GM13977 (cell line): ENCODE results near the gene LRMDA.
A peak's percentile ranks its signal among the peaks of the same experiment; 100 is the strongest.

Source experiments
- DNase-seq: peaks from one replicate; pipeline ENCODE4 v3.0.0; 2012; ENCODE audit warnings: low spot score
- CTCF ChIP-seq: IDR thresholded peaks from 2 replicates; pipeline ENCODE4 v1.5.1; 2012; ENCODE audit warnings: mild to moderate bottlenecking, control low read depth; ENCODE audit not compliant: insufficient read depth; ENCODE audit errors: extremely low read depth, missing control alignments
- in situ Hi-C: fragments of 300-500 bp; cut with MboI; formaldehyde crosslinking; loops from one replicate; pipeline ENCODE4 v1.12.0; 2022; ENCODE audit warnings: low sequenced_read_pairs, low pct_unique_long_range_greater_than_20kb, mixed read lengths, inconsistent platforms; ENCODE audit not compliant: unreplicated experiment

LRMDA gene

DNA sequence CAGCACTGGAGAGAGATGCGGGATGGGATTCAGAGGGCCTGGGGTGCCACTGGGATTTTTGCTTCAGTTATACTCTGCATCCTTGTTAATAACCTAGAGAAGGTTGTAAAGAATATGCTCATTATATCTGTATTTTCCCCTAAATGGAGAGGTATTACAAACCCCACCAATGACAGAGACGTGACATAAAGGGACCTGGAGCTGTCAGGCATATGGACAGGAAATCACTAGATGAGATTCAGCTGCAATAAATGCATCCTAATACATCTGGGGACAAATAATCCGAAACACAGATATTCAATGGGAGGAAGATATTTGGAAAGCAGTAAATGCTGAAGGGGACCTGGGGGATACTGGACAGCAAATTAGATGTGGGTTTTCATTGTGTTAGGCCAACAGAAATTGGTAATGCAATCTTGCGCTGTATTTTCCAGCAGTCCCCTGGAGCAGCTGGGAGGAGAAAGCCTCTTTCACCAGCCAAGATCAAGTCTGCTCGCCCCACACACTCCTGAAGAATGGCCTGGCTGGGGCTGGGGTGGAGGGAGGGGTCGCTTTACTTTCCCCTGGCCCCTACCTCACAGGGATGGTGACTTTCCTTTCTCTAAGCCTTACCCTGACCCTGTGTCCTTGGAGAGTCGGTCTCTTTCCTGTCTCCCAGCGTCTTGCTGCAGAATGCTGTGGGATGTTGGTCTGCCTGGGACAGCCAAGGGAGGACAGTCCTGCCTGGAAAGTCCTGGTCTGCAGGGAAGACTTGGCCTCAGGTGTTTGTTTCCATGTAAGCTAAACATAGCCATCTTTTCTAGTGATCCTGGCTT lies 653.8 kb downstream of the LRMDA start:
- in situ Hi-C loops, result no loop called here
- no peak for DNase-seq
- TF ChIP-seq CTCF, result no peak

DNA sequence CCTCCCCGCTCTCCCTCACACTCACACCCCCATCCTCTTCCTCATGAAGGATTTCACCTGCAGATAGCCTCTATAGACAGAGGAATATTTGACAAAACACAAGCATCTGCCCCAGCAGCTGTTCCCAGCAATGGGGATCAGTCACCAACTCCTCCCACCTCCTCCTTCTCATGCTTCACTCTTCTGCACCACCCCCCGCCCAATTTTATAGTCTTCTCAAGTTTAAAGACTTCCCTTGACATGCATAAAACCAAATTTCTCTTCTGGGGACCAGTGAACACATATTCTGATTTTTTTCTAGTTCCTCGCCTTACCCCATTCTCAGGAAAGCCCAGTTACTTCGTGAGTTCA lies 654.4 kb downstream of the LRMDA start:
- in situ Hi-C loops, result no loop called here

DNA sequence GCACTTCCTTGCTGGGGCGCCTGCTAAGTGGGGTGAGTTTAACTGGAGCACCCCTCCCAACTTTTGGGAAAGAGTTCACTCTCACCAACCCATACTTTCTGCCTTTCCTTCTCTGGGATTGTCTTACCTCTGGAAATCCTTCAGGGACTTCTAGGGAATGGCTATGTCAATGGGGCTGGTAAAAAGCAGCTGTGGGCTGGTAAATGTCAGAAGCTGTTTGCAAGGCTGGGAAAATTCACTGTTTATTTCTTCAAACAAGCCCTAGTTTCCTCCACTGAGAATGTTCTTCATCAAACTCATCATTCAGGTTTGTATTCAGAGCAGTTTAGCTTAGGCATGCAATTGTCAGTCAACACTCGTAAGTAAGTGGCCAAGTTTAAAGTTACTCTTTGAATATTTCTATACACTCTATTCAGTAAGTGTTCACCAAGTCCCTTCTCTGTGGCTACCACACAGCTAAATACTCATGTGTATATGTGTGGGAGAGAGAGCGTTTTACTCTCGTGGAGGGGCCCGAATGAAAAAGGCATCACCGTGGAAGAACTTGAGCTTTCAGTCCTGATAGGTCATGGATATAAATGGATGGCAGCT lies 654.8 kb downstream of the LRMDA start:
- DNase-seq, result no peak
- in situ Hi-C loops, result no loop called here
- TF ChIP-seq CTCF, result no peak

More for the DNA sequence above, 654.4 kb downstream of the LRMDA start:
- no peak for DNase-seq
- no peak for TF ChIP-seq CTCF

DNA sequence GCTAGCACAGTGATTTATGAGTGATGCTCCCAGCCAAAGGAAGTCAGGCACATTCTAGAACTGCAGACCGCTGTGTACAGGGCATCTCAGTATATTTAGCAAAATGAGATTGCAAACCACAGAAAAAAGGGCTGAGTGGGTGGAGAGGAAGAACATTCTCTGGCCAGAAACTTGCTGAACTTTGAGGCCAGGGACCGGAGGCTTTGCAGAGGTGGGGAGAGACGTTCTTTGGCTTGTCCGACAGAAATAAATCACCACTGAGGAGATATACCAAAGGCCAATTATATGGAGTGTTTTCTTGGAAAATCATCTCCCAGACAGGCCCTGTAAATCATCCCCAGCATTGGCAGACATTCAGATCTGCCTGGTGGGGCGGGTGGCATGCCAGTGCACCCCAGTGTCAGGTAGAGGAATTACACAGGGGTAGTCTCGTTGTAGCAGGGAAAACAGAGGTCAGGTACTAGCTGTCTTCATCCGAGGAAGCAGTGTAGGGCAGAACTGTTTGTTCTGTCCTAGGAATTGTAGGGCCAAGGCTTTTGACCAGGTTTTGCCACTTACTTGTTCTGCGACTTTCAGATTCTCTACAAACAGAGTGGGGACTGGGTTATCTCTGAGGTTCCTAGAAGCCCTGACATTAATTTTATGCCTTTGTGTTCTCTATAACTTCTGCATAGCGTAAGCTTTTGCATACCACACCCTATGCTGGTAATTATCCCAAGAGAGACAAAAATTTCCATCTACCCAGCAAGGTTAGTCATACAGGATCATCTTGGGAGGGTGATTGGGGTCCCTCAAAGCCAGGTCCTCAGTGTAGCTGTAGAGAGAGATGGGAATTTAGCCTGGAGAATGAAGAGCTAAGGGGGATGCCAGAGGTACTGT lies 655.6 kb downstream of the LRMDA start:
- in situ Hi-C loops, result no loop called here
- TF ChIP-seq CTCF, result peak; percentile 31
- DNase-seq, result no peak

DNA sequence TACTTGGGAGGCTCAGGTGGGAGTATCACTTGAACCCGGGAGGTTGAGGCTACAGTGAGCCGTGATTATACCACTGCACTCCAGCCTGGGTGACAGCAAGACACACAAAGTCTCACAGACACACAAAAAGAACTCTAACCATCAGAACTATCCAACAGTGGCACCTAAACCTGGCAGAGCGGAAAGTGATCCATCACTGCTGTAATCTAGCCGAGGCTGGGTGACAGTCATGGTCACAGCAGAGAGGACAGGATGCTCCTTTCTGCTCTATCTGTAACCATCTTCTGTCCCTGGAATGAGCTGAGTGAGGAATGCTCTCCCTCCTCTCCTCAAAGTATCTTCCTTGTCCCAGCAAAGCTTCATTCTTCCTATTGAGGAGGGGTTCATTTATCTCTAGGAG lies 656.6 kb downstream of the LRMDA start:
- in situ Hi-C loops, result no loop called here
- no peak for DNase-seq
- no peak for TF ChIP-seq CTCF

DNA sequence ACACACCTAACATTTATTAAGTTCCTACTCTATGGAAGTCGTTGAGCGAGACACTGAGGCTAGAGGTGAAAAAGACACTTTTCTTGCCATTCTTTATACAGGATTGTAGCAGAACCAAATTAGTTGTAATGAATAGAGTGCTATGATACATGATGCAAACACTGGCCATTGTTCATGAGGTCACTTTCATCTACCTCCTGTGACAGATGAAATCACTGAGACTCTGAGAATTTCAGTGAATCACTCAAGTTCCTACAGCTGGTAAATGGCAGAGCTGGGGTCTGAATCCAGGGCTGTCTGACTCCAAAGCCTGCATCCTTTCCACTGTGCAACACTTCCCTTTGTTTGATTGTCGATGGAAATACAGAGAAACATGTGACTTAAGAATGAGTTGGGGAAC lies 657.6 kb downstream of the LRMDA start:
- in situ Hi-C loops, result no loop called here

More for the DNA sequence above, 657.6 kb downstream of the LRMDA start:
- no peak for TF ChIP-seq CTCF
- DNase-seq, result no peak
